NCI-H2196 (cell line): Measurements from ENCODE around the gene ICA1.
A peak's percentile ranks its signal among the peaks of the same experiment; 100 is the strongest.

Source experiments
- DNase-seq: peaks from one replicate; lab custom pipeline; 2025; ENCODE audit not compliant: unreplicated experiment; lab: John Stamatoyannopoulos, UW

Gene ICA1

DNA sequence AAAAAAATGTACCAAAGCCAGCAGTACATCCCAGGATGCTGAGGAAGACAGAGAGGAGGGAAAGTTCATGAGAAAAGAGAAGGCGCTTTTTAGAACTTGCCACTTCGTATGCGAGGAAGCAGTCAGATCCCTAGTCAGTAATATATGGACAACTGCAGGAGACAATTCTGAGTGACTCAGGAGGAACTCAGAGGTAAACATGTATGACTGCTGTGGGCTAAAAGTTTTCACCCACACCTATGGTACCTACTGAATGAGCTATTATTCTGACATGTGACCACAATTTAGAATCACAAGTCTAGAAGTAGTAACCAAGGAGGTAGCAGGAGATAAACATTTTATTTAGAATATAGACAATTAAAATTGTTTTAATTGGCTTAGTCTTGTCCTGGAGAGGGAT is 126.5 kb downstream of the ICA1 start:
- DNase-seq = no peak

DNA sequence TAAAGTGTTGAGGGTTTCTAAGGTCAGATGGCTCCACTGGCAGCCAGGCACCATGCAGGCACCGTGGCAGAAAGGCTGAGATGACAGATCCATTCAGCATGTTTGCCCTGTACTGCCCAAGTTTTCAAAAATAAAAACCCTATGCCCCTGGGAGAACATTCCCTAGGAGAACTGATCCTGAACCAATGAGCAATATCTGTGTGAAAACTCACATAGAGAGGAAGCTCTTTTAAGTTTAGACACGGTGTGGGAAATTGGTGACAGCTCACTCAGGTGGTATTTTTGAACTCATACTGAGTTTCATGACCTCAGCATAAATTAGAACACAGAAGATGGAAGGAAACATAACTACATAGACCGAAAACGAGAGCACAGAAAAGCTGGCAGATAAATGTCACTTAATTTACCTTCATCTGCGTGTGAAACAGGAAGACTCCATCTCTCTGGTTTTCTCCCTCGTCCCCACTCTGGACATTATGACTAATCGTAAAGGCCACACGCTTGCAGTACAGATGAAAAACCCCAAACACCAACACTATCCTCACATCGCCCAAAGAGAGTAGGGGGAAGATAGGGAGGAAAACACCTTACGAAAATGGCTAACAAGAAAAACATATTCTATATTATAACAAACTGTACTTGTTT is 127.8 kb downstream of the ICA1 start:
- no peak for DNase-seq

DNA sequence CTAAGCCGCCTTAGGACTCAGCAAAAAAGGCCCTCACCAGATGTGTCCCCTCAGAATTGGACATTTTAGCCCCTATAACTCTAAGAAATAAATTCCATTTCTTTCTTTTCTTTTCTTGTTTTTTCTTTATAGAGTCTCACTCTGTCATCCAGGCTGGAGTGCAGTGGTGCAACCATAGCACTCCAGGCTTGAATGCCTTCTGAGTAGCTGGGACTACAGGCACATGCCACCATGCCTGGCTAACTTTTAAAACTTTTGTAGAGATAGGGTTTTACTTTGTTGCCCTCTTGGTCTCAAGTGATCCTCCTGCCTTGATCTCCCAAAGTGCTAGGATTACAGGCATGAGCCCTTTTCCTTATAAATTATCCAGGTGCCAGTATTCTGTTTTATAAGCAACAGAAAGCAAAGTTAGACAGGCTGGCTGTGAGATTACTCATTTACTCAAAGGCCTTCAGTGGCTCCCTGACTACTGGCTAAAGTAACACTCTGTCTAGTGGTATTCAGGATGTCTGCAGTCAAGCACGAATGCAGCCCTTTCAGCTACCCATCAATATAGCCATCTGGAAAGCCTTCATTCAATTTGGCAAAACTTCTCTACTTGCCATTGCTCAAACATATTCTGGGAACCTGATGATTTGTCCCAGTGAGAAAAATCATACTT is 128.6 kb downstream of the ICA1 start:
- no peak for DNase-seq

DNA sequence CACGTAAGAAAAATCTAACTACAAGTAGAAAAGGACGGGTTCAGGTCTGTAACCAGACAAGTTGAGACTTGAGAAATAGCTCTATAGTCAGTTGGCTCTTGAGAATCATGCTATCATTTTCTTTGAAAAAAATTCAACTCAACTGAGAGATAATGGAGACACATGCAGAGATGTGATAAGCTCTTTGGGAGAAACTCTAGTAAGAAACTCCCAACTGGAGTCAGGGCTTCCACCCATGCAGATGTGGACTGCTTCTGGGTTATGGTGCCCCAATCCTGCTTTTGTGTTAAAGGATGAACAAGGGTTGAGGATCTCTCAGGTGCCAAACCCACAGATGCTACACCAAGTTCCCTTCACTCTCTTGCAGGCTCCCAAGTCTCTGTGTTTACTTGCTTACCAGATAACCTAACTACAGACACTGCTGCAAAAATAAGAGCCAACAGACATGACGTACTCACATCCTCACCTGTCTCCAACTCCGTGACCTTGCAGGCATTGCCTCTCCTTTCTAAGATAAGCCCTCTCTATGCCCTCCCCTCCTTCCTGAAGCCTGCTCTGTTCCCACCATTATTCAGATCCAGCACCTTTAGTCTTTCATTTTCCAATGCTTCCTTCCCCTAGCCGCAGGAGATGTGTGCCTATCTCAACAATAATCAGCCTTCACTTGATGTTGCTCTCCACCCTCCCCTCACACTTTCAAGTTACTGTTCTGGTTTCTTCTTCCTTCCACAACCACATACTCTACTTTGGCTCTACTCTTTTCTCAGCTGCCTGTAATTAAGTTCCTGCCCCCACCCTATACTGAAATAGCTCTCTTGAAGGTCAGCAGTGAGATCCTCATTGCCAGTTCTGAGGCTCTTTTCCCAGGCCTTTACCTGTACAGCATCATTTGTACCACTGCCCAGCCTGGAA is 130.0 kb downstream of the ICA1 start:
- DNase-seq = no peak

DNA sequence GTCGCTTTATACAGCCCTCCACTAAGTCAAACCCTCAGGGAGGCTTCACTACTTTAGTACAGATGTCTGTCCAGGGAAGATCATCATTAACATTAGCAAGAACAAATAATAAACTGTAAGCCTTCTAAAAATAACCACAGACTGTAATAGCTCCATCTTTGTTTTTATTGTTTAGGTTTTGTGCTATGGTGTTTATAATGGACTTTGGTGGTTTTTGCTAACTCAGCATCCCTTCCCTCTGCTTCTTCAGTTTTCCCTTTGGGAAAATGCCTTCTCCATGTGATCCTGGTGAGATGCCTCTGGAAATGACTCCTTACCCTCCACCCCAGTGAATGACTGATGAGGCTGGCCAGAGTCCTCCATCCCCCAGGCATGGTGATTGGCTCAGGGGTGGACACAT is 131.3 kb downstream of the ICA1 start:
- DNase-seq = no peak

DNA sequence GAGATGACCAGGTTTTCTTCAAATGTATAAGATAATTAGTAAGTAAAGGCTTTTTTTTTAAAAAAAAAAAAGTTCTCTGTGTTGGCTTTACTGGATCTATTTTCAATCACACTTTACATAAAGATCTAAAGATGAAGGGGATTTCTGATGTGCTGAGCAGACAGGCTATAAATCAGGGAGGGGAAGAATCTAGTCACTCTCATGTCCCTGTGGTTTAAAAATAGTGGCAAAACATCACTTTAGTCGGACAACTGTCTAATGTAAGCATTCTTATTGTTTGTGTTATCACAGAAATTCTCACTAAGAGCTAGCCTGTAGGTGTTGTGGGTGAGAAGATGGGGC is 132.7 kb downstream of the ICA1 start:
- DNase-seq = no peak

DNA sequence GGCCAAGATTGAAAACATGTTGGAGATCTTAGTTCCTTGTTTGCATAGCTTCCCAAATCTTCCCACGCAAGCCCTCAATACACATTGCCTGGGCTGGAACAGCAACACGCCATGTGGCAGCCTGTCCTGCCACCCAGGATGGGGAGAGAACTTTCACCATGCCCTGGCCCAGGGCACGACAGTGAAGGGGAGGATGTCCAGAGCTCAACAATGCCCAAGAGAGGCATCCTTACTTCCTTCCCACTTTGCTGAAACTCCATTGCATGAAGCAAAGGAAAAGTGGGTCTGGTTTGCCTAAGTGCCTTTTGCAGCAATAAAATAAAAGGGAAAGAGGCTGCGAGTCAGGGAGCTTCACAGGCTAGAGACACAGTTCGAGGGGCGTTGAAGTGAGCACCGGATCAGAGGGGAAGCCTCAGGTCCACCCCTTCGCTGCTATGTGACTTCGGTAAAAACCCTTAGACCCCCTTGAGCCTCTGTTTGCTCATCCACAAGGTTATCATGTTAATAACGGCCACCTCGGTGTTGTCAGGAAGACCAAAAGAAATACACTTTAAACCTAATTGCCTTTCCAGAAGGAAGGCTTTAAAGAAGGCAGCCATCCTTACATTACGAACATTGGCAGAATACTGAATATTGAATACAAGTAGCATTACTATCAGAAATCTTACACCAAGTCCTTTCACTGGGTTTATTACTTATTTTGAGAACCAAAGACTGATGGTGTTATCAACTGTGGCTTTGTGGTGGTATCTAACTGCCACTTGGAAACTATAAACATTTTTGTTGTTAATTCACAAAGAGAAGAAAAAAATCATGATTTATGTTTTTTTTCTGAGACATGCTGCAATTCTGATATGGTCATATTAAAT is 133.3 kb downstream of the ICA1 start:
- no peak for DNase-seq

DNA sequence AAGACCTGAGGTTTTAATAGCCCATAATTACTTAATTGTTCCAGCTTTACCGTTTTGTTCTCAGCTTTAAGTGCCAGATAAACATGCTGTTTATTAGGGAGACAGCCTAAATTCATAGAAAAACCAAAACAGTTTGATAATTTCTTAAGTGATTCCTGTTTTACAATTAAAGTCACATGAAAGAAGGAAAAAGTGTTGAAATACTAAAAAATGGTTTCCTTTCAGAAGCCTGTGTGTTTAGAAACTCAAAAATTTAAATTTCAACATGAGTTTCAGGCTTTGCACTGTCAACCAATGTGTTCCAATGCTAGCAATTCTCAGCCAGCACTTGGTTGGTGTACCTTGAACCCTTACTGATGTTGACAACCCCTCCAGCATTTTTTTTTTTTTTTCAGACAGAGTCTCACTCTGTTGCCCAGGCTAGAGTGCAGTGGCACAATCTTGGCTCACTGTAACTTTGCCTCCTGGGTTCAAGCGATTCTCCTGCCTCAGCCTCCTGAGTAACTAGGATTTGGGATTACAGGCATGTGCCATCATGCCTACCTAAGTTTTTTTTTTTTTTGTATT is 135.3 kb downstream of the ICA1 start:
- DNase-seq = no peak

DNA sequence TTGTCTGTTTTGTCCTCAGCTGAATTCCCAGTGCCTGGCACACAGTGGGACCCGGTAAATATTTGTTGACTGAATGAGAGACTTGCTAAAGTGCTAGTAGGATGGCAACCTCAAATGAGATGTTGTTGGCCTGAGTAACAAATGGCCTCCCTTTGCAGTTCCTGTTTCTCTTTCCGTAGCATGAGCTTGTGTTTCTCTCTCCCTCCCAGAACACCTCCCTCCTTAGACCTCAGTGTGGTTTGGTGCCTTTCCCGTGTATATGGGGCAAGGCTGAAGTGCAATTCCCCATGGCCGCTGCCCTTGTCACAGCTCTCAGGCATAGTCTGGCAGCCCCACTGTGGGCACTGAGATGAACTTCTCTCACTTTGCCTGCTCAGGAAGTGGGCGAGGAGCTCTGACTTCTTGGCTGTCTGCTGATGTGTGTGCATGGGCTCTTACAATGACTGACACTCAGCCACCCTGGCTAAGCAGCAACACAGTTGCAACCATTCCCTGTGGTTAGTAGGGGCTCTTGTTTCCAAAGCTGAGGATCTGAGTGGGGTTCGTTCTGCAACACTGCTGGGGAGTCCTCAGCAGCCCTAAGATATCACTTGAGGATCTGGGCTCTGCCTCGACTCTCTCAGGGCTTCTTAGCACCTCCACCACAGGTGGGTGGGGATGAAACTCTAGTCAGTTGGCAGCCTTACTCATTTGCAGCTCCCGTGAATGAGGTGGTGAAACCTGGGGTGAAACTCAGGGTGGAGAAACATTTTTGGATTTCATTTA is 136.1 kb downstream of the ICA1 start:
- DNase-seq = no peak

DNA sequence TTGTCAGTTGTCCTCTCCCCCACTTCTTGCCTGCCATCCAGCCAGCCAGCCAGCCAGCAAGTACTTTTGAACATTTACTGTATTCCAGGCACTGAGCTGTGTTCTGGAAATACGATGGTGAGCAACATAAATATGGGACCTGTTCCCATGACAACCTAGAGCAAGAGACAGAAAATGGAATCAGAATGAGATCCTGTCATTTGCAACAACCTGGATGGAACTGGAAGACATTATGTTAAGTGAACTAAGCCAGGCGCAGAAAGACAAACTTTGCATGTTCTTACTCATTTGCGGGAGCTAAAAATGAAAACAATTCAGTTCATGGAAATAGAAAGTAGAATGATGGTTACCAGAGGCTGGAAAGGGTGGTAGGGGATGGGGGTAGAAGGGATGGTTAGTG is 140.7 kb downstream of the ICA1 start:
- no peak for DNase-seq

DNA sequence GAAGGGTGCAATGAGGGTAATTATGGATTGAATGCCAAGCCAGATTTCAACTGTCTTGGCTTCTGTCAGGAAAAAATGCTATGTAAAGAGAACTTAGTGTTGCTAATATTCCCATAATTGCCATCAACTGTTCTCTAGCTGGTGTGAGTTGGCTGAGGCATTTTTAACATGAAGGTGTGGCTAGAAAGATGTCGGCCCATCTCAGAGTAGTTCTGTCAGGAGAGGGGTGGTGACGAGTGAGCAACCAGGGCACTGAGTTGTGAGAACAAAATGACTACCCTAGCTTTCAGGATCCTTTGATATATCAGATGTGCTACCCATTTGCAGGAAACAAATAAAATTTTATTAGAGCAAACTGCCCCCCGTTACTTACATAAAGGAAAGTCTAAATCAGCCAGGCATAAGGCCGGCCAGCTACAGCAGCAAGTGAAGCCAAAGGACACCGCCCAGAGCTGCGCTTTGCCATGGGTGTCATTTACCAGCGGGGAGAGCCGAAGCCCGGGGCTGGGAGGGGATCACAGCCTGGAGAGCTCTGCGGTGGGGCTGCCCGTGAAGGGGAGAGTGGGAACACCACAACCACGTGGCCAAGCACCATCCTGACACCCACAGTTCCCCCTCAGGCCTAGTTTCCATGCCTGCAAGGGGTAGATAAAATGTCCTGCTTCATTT is 141.4 kb downstream of the ICA1 start:
- DNase-seq = no peak

DNA sequence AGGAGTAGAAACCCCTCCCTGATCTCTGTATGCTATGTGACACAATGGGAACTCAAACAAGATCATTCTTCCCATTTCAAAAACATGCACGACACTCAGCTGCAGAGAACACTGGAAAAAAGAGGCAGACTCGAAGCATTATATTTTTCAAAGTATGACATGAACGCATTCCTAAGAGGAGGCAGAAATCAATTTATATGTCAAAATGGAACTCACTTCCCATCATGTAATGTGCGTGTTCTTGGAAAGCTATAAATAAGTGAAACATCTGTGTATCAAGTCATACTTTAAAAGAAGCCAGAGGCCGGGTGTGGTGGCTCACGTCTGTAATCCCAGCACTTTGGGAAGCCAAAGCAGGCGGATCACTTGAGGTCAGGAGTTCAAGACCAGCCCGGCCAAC is 142.7 kb downstream of the ICA1 start:
- no peak for DNase-seq

DNA sequence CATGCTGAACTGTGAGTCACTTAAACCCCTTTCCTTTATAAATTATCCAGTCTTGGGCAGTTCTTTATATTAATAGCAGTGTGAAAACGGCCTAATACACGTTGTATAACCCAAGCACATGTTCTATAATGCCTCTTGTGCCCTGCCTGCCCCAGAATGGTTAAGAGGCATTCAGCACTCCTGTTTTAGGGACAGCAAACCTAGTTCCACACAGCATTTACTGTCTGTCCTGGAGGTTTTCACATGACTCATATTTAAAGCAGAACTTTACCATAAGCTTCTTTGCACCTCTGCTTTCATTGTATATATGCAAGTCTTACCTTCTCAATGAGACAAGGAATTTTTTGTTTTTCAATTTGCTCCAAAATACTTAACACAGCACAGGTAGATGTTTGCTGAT is 144.8 kb downstream of the ICA1 start:
- DNase-seq = no peak

DNA sequence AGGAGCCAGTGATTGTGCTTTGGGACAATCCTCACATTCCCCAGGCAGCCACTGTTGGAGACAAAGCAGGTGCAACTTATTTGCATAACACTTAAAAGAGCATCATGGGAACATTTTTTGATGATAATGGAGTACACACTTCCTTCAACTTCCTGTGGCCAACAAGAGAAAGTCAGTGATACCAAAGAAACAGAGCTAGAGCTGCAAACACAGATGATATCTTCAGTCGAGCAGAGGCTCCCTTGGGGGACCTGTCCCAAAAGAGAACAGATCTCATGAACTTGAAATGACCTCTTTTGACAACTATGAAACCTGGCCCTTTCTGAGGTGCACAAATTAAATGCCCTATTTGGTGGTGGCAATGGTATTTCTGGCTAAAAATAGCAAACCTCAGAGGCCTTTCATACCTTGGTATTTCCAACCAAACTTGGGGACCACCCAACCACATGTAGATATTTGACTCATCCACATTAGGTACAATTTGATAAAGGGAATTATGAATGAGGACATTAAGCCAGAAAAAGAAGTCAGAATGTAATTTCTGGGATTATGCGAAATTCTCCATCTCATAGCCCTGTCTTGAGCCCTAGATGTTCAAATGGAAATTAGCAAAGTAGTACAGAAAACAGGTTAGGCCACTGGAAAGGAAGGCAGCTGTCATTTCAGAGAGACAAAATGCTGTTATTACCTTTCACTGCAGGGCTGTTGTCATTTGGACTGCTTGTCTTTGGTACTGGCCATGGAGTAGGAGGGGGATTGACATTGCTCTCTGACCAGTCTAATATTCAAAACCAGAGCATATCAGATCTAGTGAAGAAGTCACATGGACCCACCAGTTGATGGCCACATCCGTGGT is 146.2 kb downstream of the ICA1 start:
- DNase-seq = no peak

DNA sequence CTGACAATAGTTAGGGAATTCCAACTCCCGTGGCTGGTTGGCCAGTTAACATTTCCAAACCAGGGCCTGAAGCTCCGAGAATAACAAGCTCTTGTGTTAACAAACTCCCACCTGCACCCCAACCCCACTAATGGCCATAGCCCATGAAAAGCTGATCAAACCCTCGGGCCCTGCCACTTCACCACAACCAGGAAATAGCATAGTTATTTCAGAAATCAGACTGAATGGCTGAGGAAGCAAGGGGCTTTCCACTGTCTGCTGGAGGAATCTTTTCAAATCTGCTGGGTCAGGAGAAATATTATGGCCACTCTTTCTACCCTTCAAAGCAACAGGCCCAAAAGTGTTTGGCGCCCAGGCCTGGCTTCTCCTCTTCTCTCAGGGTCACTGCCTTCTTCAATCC is 147.8 kb downstream of the ICA1 start:
- DNase-seq = no peak

DNA sequence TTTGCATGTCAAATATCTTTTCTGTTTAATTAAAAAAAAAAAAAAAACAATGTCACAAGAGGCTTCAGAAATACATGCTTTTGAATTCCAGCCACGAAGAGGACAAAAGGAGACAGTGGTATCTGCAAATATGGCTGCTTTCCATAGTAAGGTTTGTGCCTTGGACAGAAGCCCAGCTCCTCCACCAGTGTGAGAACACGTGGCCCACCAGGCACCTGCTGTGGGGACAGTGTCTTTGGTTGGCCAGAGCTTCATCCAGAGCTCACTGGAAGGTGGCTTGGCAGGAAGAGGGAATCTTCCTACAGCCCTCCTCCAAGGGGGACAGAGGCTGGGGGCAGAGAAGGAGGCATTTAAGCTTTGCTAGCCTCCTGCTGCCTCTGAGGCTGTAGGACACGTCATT is 148.8 kb downstream of the ICA1 start:
- DNase-seq = peak; percentile 37

DNA sequence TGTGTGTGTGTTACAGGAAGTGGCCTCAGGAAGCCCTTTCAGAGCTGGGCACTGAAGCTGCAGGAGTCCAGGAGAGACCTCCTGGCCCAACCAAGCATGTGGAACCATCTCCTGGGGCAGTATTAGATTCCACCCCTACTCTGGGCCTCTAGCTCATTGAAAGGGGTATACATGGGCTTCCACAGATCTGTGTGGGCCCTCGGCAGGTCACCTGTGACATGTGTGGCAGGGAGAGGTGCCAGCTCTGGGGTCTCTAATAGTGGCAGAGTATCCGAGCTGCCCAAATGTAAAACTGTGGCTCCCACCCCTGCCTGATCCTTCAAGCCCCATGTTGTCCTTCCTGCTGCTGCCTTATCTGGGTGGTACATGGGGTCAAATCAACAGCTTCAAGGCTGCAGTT is 149.3 kb downstream of the ICA1 start:
- DNase-seq = no peak

DNA sequence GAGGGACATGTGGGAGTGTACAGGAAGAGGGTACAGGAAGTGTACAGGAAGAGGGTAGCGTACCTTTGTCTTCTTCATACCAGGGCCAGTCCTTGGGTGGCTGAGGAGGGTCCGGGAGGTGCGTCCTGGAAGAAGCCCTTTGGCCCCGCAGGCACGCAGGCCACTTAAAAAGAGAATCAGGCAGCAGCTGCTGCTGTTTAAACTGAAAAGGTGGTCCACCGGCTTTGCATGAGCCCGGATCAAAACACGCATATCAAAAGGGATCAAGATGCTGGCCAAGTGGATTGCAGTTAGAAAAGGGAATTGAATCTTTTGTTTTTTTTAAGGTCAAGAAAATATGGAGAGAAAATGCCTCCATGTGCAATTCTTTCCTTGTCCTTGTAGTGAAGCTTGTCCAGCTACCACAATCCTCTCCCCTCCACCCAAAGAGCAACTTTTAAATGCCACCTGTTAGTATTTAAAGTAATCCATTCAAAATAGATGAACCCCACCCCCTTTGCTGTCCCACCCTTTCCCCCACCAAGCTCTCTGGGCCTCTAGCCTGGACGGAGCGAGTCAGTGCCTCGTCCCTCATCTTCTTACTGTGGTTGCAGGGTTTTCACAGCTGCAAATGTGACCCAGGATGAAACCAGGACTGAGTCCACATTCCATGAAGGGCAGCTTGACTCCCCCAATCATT is 150.5 kb downstream of the ICA1 start:
- DNase-seq = no peak
